Inferior parietal cortex (tissue), 1 donor: ENCODE results near the gene IL34.
"Not testable (repeated sequence)": the region's sequence is repeated elsewhere in the genome, so short reads cannot be mapped to it uniquely, and the experiment has no call there.

Experiments used
- DNase-seq: peaks from one replicate; pipeline ENCODE4 v3.0.0-alpha.2; 2016; ENCODE audit errors: extremely low spot score

Gene IL34

GRCh38 chr16:70630960-70631745 is 15.2 kb upstream of the IL34 start:
- DNase-seq, result no peak

GRCh38 chr16:70632273-70632672 is 14.1 kb upstream of the IL34 start:
- no peak for DNase-seq

DNA sequence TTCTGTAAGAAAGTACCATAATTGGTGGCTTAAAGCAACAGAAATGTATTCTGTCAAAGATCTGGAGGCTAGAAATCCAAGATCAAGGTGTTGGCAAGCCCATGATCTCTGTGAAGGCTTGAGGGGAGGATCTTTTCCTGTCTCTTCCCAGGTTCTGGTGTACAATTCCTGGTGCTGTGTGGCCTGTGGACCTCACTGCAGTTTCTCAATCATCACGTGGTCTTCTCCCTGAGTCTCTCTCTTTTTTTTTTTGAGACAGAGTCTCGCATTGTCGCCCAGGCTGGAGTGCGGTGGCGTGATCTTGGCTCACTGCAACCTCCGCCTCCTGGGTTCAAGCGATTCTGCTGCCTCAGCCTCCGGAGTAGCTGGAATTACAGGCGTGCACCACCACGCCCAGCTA is 12.7 kb upstream of the IL34 start:
- not testable (repeated sequence) for DNase-seq

DNA sequence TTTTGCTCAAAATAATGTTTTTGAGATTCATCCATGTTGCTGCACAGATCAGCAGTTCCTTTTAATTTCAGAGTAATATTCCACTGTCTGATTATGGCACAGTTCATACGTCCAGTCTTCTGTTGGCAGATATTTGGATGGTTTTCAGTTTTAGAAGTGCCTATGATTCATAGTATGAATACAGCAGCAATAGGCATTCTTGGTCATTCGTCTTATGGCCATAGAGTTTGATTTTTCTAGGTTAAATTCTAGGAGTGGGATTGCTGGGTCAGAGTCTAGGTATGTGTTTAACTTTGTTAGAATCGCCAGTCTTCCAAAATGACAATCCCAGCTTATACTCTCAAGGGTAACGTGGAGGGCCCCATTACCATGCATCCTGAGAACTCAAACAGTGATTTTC is 11.5 kb upstream of the IL34 start:
- no peak for DNase-seq

- no peak for DNase-seq
These were observed 10.9 kb upstream of the IL34 start for GRCh38 chr16:70635336-70636016.

- no peak for DNase-seq
These were observed 7.3 kb upstream of the IL34 start for GRCh38 chr16:70638814-70639792.

GRCh38 chr16:70642633-70643032 is 3.7 kb upstream of the IL34 start:
- DNase-seq, result no peak

- DNase-seq, result not testable (repeated sequence)
These were observed 3.1 kb upstream of the IL34 start for GRCh38 chr16:70643264-70643663.

DNA sequence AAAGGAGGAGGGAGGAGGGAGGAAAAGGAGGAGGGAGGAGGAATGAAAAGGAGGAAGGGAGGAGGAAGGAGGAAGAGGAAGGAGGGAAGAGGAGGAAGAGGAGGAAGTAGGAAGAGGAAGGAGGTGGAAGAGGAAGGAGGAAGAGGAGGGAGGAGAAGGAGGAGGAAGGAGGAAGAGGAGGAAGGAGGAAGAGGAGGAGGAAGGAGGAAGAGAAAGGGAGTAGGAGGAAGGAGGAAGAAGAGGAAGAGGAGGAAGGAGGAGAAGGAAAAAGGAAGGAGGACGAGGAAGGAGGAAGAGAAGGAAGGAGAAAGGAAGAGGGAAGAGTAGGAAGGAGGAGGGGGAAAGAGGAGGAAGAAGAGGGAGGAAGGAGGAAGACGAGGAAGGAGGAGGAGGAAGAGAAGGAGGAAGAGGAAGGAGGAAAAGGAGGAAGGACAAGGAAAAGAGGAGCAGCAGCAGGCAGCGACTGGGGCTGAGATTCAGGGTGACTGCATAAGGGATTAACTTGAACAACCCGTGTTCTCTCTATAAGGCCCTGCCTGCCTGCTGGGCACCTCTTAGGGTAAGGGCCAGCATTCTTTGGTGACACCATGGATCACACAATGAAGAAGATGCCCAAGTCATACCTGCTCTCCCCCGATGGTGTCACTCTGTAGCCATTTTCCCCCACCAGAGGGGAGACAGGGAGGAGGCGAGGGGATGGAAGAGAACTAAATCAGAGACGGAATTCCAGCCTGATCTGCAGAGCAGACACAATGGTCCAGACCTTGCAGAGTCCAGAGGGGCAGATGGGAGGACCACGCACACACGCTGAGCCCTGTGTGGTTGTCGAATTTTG is 1.4 kb upstream of the IL34 start:
- no peak for DNase-seq

DNA sequence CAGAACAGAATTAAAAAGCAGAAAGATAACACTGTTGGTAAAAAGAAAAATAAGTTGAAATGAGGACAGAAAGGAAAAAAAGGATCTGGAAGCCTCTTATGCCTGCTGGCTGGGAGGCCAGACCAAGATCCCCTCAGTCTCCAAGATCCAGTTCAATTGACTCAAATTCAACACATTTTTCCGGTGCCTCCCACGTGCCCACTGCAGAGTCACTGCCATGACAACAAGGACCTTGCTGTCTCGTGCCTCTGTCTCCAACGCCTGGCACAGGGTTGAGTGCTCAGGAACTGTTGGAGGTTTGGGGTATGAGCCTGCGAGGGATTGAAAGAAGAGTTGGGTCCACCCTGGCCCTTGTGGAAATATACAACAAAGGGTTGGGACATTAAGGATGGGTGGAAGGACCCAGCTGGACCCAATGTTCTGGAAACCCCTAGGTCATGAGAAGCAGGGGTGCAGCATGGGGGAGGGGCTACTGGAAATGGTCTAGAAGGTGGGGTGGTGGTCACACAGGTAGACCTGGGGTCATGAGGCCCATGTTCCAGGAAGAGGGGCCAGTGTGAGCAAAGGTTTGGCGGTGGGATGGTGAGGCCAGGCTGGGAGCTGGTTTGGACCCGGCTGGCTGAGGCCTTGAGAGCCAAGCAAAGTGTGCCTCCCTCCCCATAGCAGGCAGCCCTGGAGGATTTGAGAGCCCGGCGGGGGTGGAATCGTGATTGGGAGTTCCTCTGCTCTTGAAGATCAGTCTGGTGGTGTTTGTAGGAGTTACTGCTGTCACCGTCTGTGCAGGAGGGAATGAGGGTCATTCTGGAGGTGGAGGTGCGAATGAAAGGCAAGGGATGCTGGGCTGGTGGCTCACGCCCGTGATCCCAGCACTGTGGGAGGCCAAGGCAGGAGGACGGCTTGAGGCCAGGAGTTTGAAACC is 1.3 kb downstream of the IL34 start:
- no peak for DNase-seq

DNA sequence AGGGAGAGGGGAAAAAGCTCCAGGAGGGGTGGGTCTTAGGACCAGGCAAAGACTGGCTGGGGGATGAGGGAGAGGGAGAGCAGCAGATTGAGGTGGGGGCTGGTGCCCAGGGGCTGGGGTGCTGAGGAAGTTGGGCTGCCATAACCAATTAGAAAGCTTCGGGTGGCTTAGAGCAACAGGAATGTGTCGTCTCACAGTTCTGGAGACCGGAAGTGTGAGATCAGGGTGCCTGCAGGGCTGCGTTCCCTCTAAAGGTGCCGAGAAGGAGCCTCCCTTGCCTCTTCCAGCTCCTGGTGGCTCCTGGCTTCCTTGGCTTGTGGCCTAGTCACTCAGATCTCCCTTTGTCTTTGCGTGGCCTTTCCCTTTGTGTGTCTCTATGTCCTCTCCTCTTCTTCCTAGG is 2.2 kb downstream of the IL34 start:
- DNase-seq, result no peak

- no peak for DNase-seq
These were observed 2.9 kb downstream of the IL34 start for GRCh38 chr16:70649300-70649699.

DNA sequence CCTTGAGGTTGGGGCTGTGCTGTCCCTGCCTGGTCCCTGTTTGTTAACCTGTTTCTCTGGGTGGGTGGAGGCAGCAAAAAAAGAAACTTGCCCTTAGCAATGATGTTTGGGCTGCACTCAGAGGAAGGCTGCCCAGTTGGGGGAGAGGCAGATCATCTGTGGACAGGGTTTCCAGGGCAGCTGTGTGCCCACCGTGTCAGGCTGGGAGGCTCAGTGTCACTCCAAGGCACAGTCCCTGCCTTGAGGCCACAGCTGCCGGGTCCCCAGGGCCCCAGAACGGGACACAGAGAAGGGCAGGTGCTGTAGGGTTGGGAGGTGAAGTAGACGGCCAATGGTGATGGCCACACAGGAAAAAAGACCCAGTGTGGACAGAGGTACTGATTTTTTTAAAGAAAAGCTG is 3.9 kb downstream of the IL34 start:
- no peak for DNase-seq

DNA sequence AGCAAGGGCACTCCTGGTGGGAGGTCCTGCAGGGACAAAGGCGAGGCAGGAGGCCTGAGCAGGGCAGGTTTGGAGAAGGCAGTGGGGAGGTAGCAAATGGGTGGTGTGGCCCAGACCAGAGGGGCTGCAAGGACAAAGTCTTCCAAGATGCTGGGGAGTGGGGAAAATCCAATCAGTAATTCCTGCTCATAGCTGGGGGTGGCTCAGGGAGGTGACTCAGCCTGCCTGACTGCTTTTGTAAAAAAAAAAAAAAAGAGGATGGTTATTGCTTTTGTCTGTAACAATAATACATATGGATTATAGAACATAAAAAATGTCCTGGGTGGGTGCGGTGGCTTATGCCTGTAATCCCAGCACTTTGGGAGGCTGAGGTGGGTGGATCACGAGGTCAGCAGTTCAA is 5.2 kb downstream of the IL34 start:
- no peak for DNase-seq

GRCh38 chr16:70652322-70652721 is 6.0 kb downstream of the IL34 start:
- no peak for DNase-seq

DNA sequence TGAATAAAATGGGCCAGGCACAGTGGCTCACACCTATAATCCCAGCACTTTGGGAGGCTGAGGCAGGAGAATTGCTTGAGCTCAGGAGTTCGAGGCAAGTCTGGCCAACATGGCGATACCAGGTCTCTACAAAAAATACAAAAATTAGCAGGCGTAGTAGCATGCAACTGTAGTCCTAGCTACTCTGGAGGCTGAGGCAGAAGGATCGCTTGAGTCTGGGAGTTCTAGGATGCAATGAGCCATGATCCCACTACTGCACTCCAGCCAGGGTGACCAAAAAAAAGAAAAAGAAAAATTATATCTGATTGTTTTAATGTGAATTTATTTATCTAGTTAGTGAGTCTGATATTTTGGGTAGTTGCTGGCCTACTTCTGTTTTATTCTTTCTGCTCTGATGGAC is 7.0 kb downstream of the IL34 start:
- no peak for DNase-seq

DNA sequence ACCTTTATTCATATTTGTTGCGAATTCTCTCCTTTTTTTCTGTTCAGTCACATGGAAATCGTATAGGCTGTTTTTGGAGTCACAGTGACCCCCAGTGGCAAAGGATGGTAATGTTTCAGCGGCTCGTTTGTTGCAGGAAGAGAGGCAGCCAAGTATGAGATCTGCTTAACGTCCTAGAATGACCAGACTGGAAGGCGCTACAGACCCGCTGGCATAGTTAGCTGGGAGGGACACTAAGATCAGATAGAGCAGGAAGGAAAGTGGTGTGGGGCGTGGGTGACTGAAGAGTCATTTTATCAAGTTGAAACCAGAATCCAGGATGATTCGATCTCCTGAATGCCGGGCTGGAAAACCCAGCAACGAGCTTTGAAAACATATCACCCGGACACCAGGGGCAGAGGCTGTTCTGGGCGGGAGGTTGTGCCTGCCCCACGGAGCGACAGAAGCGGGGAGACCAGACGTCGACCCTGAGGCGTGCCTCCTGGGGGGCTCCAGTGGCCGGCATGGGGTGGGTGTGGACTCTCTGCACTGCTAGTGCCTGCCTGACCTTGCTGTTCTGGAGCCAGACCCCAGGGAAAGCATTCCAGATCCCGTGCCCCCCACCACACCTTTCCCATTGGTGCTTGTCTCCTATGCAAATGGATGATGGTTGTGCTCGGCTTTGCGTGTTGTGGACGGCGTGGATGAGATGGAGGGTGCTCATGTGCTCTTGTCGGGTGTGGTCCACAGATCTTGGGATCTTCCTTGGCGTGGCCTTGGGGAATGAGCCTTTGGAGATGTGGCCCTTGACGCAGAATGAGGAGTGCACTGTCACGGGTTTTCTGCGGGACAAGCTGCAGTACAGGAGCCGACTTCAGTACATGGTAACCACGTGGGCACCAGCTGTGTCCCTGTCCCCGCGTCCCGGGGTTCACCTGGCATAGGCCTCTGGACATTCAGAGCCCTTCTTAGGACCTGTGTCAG is 7.7 kb downstream of the IL34 start:
- peak; percentile 95 for DNase-seq

DNA sequence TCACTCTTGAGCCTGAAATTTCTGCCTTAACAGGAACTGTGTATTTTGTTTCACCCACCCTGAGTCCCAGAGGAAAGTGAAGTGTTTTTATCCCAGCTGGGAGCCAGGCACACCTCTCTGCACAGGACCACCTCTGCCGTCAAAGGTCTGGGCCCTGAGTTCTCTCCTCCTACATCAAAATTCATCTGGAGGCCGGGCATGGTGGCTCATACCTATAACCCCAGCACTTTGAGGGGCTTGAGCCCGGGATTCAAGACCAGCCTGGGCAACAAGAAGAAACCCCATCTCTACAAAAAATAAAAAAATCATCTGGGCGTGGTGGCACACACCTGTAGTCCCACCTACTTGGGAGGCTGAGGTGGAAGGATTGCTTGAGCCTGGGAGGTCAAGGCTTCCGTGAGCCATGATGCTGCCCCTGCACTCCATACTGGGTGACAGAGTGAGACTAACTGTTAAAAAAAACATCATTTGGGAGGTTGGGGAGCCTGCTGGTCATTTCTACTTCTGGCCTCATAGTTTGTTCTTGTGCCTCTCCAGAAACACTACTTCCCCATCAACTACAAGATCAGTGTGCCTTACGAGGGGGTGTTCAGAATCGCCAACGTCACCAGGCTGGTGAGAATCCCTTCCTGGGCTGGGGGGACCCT is 9.8 kb downstream of the IL34 start:
- no peak for DNase-seq
